Coronary artery (tissue), 2 donors: Measurements from ENCODE around the gene CROCC2.

Experiments
- DNase-seq: peaks from one replicate; pipeline ENCODE4 v3.0.0-alpha.2; 2017; ENCODE audit warnings: low spot score
- H3K27ac ChIP-seq, 2 donors: fragments of 200-600 bp; sonication (generic); one replicate each; pipeline ENCODE4 v1.5.1; 2016 to 2019
- H3K4me3 ChIP-seq: fragments of 200-600 bp; sonication (generic); 2 replicates; pipeline ENCODE4 v1.5.1; 2016; ENCODE audit warnings: mild to moderate bottlenecking, moderate library complexity
- CTCF ChIP-seq: fragments of 200-600 bp; sonication (generic); IDR thresholded peaks from one replicate; pipeline ENCODE4 v1.5.1; 2019; ENCODE audit warnings: antibody characterized with exemption

CROCC2 gene

GRCh38 chr2:240988146-240988545 is 82.0 kb downstream of the CROCC2 start:
- DNase-seq = no peak
- no peak for TF ChIP-seq CTCF

GRCh38 chr2:240988571-240989271 is 82.6 kb downstream of the CROCC2 start:
- TF ChIP-seq CTCF = no peak
- no peak for DNase-seq
- no peak overlapping the region for H3K4me3 ChIP-seq
- peak overlapping the region in 1 of 2 donors; percentile 11 for H3K27ac ChIP-seq

More at GRCh38 chr2:240988146-240988545, 82.0 kb downstream of the CROCC2 start:
- Histone ChIP-seq H3K27ac (peak overlapping the region in 1 of 2 donors; percentile 72), H3K4me3 (no peak overlapping the region)

GRCh38 chr2:240989451-240990265 is 83.5 kb downstream of the CROCC2 start:
- no peak for TF ChIP-seq CTCF
- Histone ChIP-seq H3K4me3 (no peak overlapping the region), H3K27ac (no peak overlapping the region)
- DNase-seq = no peak

- Histone ChIP-seq H3K4me3 (no peak overlapping the region), H3K27ac (no peak overlapping the region)
- no peak for DNase-seq
- no peak for TF ChIP-seq CTCF
Observed at GRCh38 chr2:240990266-240990529, 84.1 kb downstream of the CROCC2 start.

- no peak overlapping the region for H3K4me3 ChIP-seq
- DNase-seq = no peak
- peak overlapping the region; percentile 77 to 90 for H3K27ac ChIP-seq
- TF ChIP-seq CTCF = no peak
Observed at GRCh38 chr2:240990726-240991377, 84.7 kb downstream of the CROCC2 start.

- Histone ChIP-seq H3K4me3 (peak overlapping the region; percentile 52), H3K27ac (peak overlapping the region; percentile 77 to 90)
- peak; percentile 97 for DNase-seq
- no peak for TF ChIP-seq CTCF
Observed at GRCh38 chr2:240991378-240992263, 85.5 kb downstream of the CROCC2 start.
